Medulla oblongata (tissue), 1 donor: ENCODE results near the gene BGN.
A peak's percentile ranks its signal among the peaks of the same experiment; 100 is the strongest.

Source experiments
- DNase-seq: peaks from one replicate; pipeline ENCODE4 v3.0.0-alpha.2; 2015; ENCODE audit errors: extremely low spot score

Gene BGN

GRCh38 chrX:153504445-153505016 lies 9.8 kb downstream of the BGN start:
- no peak for DNase-seq

DNA sequence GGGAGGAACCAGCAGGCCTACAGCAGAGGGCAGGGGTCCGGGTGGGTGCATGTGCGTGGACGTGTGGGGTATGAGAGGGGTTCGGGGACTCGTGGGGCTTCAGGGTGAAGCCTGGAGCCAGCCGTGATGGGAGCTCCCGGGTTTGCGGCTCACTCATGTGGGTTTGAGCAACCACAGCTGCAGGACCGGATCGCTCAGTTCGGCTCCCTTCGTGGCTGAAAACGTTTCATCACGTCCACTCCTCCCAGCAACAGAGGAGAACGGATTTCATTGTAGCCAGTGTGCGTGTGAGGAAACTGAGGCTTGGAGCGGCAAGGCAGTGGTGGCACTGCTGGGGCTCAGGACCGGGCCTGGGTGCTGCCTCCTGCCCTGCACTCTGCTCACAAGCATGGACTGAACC lies 10.6 kb downstream of the BGN start:
- no peak for DNase-seq

- peak; percentile 73 for DNase-seq
Measured at GRCh38 chrX:153507484-153508178, 12.9 kb downstream of the BGN start.

DNA sequence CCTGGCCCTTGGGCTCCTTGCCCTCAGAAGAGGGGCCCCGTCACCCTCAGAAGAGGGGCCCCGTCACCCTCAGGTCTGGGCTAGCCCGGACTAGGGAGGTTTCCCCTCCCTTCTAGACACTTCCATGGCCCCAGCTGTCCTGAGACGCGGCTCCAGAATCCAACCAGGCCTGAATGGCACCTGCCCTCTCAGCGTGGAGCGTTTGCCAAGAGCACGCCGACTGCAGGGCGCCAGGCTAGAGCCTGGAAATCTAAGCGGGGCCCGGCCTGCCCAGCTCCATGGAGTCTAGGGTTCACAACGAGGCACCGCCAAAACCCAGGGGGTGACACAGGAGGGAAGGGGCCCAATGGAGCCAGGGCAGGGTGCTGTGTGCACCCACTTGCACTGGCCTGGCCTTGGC lies 14.8 kb downstream of the BGN start:
- no peak for DNase-seq

DNA sequence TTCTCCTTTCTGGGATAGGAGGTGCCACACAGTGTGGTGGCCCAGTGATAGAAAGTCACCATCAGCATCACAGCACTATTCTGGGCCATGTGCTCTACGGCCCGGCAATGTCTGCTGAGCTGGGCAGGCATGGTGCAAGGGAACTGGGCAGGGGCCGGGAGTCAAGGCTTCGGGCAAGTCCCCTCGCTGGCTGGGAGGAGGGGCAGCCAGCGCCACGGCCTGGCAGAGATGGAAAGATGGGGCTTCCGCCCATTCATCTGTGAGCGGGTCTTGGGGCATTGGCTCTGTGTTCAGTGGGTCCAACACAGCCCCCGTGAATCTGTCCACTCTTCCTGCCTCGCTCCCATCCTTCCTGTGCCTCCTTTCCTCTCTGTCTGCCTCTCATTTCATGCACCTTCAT lies 15.6 kb downstream of the BGN start:
- no peak for DNase-seq

- DNase-seq: no peak
Measured at GRCh38 chrX:153511784-153512500, 17.2 kb downstream of the BGN start.

DNA sequence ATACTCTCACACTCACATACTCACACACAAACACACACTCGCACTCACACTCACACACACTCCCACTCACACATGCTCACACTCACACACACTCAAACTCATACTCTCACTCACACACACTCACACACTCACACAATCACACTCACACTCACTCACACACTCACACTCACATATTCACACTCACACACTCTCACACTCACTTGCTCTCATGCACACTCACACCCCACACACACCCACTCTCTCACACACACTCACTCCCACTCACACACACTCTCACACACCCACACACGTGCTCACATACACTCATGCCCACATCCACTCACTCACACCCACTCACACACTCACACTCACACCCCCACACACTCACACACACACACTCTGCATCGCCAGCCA lies 17.7 kb downstream of the BGN start:
- DNase-seq: no peak

GRCh38 chrX:153513265-153513664 lies 18.5 kb downstream of the BGN start:
- DNase-seq: no peak

DNA sequence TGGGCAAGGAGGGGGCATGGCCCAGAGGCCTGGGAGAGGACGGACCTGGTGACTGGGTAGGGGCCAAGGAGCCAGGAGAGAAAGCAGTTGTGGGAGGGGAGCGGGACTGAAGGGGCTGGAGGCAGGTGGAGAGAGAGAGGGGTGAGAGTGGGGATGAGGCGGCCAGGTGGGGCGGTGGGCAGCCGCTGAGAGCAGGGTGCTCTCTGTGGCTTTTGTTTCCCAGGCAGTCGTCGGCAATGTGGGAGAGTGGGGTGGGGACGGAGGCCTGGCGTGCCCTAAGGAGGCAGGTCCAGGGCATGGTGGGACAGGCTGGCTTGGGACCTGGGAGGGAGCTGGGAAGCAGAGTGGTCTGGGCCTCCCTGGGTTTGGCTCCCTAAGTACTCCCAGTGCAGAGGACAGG lies 19.5 kb downstream of the BGN start:
- no peak for DNase-seq

GRCh38 chrX:153515435-153515834 lies 20.7 kb downstream of the BGN start:
- no peak for DNase-seq

- no peak for DNase-seq
Measured at GRCh38 chrX:153516073-153516472, 21.3 kb downstream of the BGN start.

DNA sequence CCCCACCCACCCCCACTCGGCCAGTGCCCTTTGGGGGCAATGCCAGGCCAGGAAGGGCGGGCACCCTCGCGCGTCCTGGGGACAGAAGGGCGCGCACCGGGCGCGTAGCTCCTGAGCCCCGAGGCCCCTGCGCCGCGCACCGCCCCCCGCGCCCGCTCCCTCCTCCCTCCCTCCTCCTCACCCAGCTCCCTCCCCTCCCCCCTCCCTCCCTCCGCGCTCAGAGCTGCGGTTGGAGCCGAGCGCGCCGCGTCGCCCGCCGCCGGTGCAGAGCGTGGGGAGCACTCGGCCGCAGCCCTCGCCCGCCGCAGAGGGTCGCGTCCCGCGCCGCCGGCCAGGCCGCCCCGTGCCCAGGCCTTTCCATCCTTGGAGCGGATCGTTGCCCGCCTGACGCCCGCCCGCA lies 22.6 kb downstream of the BGN start, which contains the start of gene ATP2B3:
ATP2B3 (plus strand) TSS at position 220 of the 400 bp plus-strand sequence. CDS start 18,606 bp downstream, outside the sequence.
- DNase-seq: no peak

- no peak for DNase-seq
Measured at GRCh38 chrX:153517946-153518834, 23.4 kb downstream of the BGN start.

GRCh38 chrX:153519569-153520286 lies 24.9 kb downstream of the BGN start:
- no peak for DNase-seq

- no peak for DNase-seq
Measured at GRCh38 chrX:153520287-153520917, 25.6 kb downstream of the BGN start.

GRCh38 chrX:153521034-153521433 lies 26.3 kb downstream of the BGN start:
- peak; percentile 7 for DNase-seq

GRCh38 chrX:153522259-153522658 lies 27.5 kb downstream of the BGN start:
- no peak for DNase-seq

DNA sequence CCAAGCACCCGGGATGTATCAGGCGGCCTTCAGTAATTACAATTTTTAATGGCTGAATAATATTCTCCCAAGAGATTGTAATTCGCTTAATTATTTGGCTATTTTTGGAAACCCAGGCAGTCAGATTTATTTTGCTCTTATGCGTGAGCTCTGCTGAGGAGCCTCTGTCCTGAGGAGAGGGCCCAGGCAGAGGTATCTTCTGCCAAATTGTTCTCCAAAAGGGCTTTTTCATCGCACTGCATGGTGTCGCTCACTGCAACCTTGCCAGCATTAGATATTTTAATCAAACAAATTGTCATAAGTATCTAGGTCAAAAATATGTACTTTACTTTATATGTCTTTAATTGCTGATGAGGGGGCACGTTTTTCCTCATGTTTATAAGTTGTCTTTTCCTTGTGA lies 28.5 kb downstream of the BGN start:
- DNase-seq: no peak

DNA sequence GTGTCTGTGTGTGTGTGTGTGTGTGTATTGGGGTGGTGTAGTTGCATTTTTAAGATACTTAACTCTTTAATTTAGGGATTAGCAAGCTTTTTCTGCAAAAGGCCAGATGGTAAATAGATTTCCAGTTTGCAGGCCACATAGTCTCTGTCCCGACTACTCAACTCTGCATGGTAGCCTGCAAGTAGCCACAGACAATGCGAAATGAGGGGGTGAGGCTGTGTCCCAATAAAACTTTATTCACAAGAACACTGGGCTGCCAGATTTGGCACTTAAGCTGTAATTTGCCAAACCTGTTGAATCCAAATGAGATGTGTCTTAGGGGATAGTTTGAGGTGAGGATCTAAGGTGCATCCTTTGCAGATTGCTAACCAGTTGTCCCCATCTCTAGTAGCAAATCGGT lies 29.5 kb downstream of the BGN start:
- DNase-seq: no peak

DNA sequence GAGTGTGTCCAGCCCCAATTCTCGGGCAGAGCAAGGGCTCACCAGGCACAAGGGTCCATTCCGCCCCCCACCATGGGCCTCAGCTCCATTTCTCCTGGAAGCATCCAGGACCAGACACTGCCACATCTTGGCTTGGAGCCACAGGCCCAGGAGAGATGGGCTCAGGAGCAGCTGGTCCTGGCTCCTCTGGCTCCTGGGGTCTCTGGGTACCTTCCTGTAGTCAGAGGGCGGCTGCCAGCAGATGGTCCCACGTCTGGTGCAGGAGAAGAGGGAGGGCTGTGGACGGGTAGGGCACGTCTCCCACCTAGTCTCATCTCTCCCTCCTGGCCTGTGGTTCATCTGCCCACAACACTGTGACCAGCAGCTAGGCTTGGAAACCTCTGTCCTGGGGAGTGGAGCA lies 30.7 kb downstream of the BGN start:
- DNase-seq: no peak

DNA sequence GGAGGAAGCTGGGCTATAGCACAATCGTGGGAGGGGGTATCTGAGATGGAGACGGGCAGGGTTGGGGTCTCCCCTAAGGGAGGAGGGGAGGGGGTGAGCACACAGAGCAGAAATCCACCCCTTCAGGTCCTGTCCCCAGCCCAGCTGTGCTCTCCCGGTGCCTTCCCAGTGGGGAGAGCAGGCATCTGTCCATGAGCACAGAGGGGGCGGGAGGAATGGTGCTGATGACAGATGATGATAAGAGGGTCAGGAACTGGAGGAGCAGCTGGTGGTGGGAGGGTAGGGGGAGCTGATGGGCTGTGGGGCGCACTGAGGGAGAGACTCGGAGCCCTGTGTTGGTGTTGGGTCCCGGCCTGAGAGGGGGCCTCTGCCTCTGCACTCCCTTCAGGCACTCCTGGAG lies 31.3 kb downstream of the BGN start:
- no peak for DNase-seq
